Choroid plexus epithelial cell (primary cell): ENCODE data around the gene SLC25A51.

Experiments used
- DNase-seq: peaks from one replicate; pipeline ENCODE4 v3.0.0-alpha.2; 2010; ENCODE audit warnings: low read depth
- H3K4me3 ChIP-seq: 2 replicates; pipeline ENCODE4 v1.5.1; 2011; ENCODE audit warnings: low read depth, mild to moderate bottlenecking, control low read depth, low read length, moderate library complexity
- CTCF ChIP-seq: conservative IDR thresholded peaks from 2 replicates; pipeline ENCODE4 v1.5.1; 2011; ENCODE audit warnings: low read depth, mild to moderate bottlenecking, control low read depth, inconsistent platforms, low read length, moderate library complexity

SLC25A51 gene

GRCh38 chr9:37909326-37909725, 5.4 kb upstream of the SLC25A51 start:
- no peak for TF ChIP-seq CTCF
- DNase-seq = no peak
- no peak overlapping the region for H3K4me3 ChIP-seq

GRCh38 chr9:37908698-37909186, 4.8 kb upstream of the SLC25A51 start:
- no peak for TF ChIP-seq CTCF
- DNase-seq = peak; percentile 81
- no peak overlapping the region for H3K4me3 ChIP-seq

- DNase-seq = peak; percentile 50
- H3K4me3 ChIP-seq = no peak overlapping the region
- no peak for TF ChIP-seq CTCF
These were observed 4.4 kb upstream of the SLC25A51 start for GRCh38 chr9:37908283-37908682.

GRCh38 chr9:37906312-37907239, 2.6 kb upstream of the SLC25A51 start:
- no peak overlapping the region for H3K4me3 ChIP-seq
- DNase-seq = no peak
- TF ChIP-seq CTCF = no peak

GRCh38 chr9:37905776-37906175, 1.8 kb upstream of the SLC25A51 start:
- DNase-seq = no peak
- TF ChIP-seq CTCF = no peak
- no peak overlapping the region for H3K4me3 ChIP-seq

- no peak for DNase-seq
- TF ChIP-seq CTCF = no peak
- H3K4me3 ChIP-seq = peak overlapping the region; percentile 74
These were observed 1.2 kb upstream of the SLC25A51 start for GRCh38 chr9:37905131-37905505.
